COR-L47 (cell line): ENCODE results near the gene GLIS2.

Source experiments
- DNase-seq: peaks from one replicate; lab custom pipeline; 2025; lab: John Stamatoyannopoulos, UW

The GLIS2 gene

DNA sequence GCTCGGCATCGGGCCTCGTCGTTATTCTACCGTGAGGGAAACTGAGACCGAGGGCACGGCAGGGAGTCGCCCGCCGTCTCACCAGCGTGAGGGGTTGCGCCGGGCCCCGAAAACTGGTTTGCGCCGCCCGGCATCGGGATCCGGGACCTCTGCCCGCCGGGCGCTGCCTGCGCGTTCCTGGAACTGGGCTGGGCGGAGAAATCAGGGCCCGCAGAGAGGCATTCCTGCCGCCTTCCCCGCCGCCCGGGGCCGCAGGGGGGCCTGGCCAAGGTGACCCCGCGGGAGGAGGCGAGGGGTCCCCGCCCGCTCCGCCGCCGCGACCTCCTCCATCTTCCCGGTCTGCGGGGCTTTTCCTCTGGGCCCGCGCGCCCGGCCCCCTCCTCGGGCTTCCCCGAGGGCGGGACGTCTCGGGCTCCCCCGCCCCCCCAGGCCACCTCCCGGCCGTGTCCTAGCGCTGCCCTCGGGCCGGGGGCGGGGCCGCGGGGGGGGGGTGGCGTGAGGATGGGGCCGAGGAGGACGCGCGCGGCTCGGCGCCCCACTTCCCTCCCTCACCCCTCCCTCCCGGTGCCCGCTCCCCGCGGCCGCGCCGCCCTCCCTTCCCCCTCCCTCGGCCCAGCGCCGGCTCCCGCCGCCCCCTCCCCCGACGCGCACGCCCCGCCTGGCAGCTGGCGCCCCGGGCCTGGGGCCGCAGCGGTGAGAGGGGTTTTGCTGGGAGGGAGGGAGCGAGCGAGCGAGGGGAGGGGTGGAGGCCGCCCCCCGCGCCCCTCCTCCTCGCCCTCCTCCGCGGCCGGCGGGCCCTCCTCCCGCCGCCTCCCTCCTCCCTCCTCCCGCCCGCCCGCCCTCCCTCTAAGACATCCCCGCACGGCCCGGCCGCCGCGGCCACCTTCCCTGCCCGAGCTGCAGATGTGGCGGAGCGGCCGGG is at the start of gene GLIS2:
Gene GLIS2, plus strand, starts transcription at position 882 of the 922 bp plus-strand sequence. CDS start 16,214 bp downstream, outside the sequence.
- peak; percentile 67 for DNase-seq

DNA sequence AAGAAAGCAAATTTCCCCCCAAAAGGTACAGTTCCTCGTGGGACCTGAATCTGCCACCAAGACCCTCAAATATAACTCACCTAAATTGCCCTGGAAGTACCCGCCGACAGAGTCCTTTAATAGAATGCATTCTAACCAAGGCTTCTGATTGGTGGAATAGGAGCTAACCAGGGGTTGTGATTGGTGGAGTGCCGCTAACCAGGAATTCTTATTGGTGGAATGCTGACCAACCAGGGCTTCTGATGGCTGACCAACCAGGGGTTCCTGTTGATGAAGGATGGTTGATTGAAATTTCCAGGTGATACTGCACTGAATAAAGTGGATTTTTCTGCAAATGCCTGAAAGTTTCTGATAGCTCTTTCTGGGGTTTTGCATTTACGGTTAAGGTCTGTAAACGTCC is 49.5 kb upstream of the GLIS2 start:
- no peak for DNase-seq

DNA sequence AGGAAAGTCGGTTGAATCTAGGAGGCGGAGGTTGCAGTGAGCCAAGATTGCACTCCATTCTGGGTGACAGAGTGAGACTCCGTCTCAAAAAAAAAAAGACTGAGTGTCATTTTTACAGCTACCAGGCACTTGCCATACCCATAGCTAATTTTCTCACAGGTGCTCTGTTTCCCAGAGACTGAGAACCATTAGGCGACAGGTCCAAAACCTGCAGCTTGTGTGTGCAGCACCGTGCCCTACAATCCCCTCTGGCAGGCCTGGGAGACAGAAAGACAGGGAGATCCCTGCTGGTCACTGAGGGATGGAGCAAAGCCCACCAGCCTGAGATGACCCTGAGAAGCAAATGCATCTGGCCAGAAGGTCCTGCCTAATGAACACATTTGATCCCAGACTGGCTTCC is 45.8 kb upstream of the GLIS2 start:
- no peak for DNase-seq

DNA sequence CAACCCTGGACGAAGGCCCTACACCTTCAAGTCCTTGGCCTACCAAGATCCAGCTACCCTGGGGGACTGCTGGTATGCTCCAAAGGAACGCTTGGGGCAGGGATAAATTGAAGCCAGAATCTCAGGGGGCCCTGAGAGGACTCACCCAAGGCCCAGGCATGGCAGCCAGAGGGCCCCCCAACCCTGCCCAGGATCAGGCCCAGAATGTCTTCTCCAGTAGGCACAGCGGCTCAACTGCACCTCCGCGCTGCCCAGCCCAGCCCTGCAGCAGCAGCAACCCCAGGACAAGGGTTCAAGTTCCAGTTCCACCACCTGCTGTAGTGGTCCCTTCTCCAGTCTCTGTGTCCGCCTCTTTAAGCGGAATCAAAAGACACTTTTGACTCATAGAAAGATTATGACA is 45.3 kb upstream of the GLIS2 start:
- DNase-seq = no peak

DNA sequence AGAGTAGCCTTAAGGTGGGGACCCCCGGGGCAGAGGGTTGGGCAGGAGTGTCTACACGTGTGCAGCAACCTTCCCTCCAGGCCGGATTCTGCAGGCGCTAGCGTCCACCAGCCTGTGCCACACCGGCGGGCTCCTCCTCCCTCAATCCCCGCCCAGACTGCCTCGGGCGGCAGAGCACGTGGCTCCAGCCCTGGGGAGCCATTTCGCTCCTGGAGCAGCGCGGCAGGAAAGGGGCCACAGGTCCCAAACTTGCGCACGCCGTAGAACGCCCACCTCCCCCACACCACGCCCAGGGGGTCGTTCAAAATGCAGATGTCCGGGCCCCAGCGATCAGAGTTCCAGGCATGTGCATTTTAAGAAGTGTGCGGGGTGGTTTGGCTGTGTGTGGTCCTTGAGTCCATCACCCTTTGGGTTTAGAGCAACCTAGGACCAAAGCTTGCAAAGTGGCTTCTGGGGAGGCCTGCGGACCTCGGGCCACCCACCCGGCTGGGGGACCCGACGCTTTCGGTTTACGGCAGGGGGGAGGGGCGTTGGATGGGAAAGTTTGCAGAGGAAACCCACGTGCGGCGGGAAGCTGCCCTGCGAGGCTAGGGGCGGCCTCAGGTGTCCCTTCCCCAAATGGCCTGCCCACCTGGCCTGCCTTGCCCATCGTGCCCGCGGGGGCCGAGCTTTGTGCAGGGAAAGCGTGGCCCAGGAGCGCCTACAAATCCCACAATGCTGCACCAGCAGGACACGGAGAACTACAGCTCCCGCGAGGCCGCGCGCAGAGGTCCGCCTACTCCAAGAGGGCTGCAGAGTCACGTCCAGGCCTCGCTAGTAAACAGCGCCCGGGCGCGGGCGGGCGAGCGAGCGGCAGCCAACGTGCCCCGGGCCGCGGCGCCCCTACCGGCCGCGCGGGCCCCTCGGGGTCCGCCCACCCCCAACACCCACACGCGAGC is 44.4 kb upstream of the GLIS2 start:
- DNase-seq = peak; percentile 91

DNA sequence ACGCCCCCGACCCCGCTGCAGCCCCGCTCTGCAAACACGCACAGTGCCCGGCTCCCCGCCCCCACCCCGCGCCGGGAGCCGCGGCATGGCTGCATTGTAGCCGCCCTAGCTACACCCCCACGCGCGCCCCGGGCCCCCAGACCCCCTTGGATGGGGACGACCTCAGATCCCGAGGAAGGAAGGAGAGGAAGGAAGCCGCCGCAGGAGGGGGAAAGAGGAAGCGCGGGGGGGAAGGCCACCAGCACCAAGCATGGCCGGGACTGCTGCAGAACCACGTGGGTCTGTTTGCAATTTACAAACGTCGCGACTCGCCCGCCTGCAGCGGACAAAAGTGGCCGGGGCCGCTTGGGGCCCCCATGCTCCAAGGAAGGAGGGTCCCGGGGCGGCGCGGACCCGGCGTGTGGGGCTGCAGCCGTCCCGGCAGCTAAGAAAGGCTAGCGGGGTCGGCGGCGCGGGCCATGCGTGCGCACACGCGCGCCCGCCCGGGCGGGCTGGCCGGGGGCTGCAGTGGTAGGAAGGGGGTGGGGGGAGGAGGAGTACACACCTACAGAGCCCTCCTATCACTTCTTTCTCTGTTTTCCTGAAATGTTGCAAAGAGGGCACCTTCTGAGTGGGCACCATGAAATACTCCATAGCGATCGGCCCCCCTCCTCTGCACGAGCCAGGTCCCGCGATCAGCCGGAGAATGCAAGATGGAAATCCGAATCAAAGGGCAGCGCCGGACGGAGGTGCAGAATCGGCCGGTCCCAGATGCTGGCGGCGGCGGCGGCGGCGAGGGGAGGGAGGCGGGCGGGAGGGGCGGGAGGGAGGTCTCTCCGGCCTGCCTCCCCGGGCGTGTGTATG is 43.5 kb upstream of the GLIS2 start:
- DNase-seq = no peak

DNA sequence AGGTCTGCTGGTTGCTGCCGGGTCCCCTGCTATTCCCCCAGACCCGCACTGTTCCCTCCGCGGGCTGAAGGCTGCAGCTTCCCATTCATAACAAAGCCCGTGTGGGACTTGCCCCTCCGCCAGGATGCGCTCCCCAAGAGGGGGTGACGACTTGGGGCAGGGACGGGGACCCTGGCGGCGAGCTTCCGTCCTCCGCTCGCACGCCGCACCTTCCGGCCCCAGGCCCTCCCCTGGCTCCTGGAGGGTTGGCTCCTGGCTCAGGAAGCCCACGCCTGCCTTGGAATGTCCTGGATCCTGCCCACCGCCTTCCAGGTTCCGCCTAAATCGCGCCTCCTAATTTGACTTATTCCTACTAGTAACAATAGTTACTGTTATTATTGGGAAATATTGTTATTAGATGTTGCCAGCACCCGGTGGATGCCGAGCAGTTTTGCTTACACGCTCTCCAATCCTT is 42.0 kb upstream of the GLIS2 start:
- peak; percentile 47 for DNase-seq

- no peak for DNase-seq
Measured at GRCh38 chr16:4275861-4276260, 40.0 kb upstream of the GLIS2 start.

DNA sequence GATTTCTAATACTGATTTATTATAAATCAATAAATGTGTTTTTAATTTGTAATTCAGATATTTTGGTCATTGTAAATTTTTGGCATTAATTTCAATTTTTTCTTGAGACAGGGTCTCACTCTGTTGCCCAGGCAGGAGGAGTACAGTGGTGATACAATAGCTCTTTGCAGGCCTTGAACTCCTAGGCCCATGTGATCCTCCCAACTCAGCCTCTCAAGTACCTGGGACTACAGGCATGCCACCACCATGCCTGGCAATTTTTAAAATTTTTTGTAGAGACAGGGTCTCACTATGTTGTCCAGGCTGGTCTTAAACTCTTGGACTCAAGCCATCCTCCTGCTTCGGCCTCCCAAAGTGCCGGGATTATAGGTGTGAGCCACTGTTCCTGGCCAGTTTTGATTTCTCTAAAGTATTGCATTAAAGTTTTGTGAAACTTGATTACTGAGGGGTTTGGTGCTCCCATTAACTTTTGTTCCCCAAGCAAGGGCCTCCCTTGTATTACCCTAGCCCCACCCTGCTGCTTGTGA is 37.8 kb upstream of the GLIS2 start:
- no peak for DNase-seq

DNA sequence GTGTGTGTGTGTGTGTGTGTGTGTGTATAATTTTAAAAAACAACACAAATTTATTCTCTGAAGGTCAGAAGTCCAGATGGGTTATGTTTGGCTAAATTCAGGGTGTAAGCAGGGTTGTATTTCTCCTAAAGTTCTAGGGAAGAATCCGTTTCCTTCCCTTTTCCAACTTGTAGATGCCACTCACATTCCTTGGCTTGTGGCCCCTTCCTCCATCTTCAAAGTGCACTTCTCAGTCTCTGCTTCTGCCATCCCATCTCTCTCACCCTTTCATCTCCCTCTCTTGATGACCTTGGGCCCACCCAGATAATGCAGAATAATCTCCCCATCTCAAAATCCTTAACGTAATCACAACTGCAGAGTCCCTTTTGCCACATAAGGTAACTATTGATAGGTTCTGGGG is 35.2 kb upstream of the GLIS2 start:
- DNase-seq = no peak

DNA sequence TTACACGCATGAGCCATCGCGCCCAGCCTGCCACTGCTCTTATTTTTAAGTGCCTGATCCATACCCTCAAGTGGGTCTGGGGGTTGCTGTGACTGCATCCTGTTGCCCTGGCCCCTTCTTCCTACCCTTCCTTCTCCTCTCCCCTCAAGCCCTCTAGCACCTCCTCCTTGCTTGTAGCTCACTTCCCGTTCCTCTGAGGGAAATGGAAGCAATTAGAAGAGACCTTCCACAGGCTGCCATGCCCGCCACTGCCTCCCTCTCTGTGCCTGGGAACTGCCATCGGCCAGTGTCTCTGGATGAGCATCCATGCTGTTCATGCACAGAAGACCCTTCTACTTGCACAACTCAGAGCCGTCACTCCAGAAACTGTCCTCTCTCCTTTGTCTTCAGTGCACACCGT is 32.4 kb upstream of the GLIS2 start:
- DNase-seq = no peak

- no peak for DNase-seq
Measured at GRCh38 chr16:4283939-4284338, 31.9 kb upstream of the GLIS2 start.

DNA sequence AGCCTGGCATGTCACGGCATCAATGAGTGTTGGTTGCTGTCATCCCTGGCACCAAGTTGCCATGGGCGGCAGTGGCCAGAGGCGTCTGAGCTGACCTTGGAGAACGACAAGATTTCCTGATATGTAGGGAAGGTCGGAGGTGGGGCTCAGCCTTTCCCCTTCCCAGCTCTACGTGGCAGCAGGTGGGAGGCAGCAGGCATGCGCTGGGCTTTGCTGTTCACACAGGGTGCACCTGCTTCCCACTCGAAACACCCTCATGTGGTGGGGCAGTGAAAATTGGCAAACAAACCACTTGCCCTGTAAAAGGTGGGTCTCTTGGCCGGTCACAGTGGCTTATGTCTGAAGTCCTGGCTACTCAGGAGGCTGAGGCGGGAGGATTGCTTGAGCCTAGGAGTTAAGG is 30.7 kb upstream of the GLIS2 start:
- no peak for DNase-seq

- DNase-seq = peak; percentile 65
Measured at GRCh38 chr16:4288148-4288921, 27.5 kb upstream of the GLIS2 start.

DNA sequence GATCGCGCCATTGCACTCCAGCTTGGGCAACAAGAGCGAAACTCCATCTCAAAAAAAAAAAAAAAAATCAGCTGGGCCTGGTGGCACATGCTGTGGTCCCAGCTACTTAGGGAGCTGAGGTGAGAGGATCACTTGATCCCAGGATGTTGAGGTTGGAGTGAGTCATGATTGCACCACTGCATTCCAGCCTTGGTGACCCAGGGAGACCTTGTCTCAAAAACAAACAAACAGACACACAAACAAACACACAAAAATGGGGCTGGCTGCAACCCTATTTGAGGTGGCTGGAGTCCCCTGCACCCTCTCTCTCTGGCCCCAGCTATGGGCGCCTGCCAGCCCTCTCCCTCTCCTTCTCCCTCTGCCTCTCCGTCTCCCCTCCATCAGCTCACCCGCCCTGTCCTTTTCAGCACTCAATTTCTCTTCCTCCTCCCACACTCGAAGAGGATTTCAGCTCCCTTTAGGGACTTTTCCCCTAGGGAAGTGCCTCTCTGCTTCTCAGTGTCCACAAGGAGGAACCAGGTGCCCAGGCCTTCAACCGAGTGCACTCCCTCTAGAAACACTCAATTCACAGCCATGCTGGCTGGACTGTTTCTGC is 25.5 kb upstream of the GLIS2 start:
- DNase-seq = no peak

DNA sequence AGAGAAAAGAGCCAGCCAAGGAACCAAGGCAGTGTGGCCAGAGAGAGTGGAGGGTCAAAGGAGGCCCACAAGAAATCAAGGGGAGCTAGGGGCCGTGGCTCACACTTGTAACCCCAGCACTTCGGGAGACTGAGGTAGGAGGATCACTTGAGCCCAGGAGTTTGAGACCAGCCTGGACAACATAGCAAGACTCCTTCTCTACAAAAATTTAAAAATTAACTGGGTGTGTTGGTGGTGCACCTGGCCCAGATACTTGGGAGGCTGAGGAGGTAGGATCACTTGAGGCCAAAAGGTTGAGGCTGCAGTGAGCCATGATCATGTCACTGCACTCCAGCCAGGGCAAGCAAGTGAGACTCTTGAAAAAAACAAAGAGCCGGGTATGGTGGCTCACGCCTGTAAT is 24.2 kb upstream of the GLIS2 start:
- no peak for DNase-seq

- DNase-seq = no peak
Measured at GRCh38 chr16:4293181-4293716, 22.6 kb upstream of the GLIS2 start.

- peak; percentile 56 for DNase-seq
Measured at GRCh38 chr16:4293822-4294457, 21.9 kb upstream of the GLIS2 start.

DNA sequence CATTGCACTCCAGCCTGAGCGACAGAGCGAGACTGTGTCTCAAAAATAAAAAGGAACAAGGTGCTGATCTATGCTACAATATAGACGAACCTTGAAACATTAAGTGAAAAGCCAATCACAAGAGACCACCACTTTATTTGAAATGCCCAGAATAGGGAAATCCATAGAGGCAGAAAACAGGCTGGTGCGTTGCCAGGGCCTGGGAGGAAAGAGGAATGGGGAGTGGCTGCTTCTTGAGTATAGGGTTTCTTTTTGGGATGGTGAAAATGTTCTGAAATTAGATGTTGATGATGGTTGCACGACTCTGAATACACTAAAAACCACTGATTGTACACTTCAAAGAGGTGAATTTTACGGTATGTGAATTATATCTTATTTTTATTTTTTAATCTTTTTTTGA is 20.3 kb upstream of the GLIS2 start:
- DNase-seq = no peak

DNA sequence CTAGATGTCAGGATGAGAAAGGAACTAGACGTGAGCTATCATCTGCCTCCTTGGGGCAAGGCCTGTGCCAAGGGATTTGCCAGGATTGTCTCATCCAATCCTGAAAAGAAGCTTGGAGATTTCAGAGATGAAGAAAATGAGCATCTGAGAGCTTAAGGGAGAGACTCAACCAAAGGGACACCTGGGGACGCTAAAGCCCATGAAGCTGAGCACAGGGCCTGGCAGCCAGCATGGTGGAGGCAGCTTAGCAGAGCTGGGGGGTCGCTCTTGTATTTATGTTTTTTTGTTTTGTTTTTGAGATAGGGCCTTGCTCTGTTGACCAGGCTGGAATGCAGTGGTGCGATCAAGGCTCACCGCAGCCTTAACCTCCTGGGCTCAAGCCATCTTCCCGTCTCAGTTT is 18.4 kb upstream of the GLIS2 start:
- DNase-seq = no peak
